EL (cell line): ENCODE measurements around the gene AK9.
"Not testable (repeated sequence)": the region's sequence is repeated elsewhere in the genome, so short reads cannot be mapped to it uniquely, and the experiment has no call there.

Source experiments
- DNase-seq: peaks from one replicate; pipeline ENCODE4 v3.0.0-alpha.2; 2016

The AK9 gene

DNA sequence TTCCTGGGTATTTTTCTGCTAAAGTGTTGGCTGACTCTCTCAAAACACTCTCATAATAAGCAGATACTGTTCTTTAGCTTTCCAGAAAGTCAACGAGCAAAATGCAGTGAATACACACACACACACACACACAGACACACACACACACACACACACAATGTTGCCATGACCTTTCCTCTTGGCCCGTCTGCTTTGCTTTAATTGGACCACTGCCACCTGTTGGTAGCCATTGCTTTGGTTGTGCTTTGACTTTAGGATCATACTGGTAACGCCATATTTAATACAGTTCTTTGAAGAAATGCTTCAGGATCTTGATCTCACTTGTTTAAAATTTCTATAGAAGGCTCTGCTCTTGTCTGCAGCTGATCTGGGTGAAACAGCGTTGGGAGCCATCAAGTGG lies 4.5 kb upstream of the AK9 start:
- DNase-seq: no peak

DNA sequence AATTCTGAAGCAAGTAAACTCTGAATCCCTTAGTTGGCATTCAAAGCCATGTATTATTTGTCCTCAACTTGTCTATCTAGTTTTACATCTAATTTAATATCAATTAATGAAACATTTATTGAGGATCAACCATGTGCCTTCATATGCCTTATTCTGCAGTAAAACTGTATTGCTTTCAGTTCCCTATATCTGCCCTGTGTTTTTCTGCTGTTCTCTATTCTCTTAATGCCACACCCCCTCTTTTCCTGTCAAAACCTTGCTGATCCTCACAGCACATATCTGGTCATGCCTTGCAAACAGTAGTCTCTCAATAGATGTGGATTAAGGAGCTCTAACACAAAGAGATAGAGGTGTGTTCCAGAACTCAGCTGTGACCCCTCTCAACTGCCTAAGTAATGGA lies 2.1 kb upstream of the AK9 start:
- DNase-seq: no peak

DNA sequence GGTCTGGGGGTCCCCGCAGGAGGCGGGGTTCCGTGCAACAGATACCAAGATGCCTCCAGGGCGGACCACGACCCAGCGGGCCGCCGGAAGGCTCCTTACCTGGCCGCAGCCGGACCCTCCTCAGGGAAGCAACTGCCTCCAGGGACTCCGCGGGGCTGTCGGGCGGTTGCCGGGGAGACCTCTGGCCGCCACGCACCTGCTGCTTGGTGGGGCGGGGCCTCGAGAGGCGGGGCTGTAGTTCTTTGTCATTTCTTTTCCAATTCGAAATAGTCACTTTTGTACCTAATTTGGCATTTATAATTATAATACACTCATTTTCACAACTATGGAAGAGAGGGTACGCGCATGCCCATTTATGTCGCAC lies 647 bp downstream of the AK9 start:
- peak; percentile 13 for DNase-seq

DNA sequence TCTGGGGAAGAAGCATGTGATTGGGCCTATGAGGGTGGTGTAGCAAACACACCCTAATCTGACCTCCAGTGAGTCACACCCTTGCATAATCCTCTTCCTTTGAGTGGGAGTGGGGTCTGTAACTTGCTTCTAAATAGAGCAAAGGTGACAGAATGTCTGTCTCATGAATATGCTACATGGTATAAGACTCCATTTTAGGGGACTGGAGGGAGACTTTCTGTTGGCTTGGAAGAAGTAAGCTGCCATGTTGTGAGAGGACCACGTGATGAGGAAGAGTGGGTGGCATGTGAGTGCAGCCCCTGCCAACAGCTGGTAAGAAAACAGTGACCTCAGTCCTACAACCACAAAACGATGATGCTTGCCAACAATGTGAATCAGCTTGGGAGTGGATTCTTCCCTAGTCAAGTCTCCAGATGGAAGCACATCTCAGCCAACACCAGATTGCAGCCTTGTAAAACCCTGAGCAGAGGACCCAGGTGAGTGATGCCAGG lies 3.7 kb downstream of the AK9 start:
- DNase-seq: peak; percentile 93

DNA sequence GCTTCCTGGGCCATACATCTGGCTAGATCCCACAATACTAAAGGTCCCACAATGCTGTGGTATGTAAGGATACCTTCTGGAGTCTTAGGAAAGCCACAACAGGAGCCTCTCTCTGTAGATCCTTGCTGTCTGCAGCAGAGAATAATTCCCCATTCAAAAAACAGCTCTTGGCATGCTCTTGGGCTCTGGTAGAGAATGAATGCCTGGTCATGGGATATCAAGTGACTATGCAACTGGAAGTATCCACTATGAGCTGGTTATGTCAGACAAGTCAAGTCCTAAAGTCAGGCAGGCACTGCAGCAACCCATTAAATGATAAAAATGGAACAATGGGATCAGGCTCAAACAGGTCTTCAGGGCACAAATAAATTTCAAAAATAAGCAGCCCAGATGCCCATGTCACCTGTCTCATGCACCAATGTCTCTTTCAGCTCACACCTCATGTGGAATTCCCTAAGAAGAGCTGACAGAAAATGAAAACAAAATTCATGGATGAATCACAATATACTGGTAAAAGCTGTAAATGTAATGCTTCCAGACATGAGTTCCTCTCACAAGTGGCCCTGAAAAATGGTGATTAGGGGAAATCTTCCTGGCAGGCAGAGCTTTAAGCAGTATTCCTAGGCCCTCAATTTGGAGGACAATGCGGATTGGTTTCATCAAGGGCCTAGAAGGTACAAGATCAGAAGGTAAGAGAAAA lies 4.3 kb downstream of the AK9 start:
- DNase-seq: no peak

- DNase-seq: not testable (repeated sequence)
These were observed 12.1 kb downstream of the AK9 start for GRCh38 chr6:109678661-109679505.

DNA sequence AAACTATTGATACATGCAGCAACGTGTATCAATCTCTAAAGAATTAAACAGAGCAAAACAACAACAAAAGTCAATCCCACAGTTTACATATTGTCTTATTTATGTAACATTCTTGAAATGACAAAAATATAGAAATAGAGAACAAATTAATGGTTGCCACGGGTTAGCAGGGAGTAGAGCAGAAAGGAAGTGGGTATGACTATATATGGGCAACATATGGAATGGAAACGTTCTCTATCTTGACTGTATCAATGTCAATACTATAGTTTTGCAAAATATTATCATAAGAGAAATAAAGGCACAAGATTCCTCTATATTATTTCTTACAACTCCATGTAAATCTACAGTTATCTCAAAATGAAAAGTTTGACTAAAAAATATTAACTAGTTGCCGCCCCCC lies 12.8 kb downstream of the AK9 start:
- no peak for DNase-seq

GRCh38 chr6:109676724-109677123 lies 14.3 kb downstream of the AK9 start:
- no peak for DNase-seq

DNA sequence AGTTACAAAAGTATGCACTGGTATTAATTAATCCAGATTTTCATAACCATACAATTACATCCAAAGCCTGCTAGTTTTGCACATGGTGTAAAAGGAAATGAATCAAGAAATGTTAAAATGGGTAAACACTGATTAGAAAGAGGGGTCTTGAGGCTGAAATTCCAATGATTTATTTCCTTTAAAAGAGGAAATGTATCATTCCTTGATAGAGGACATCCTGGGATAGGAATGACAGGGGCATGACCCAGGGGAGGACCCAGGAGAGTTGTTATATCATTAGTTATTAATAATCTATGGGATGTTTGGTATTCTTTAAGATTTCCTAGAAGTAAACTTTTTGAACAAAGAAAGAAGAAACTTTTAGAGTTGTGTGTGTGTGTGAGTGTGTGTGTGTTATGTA lies 18.2 kb downstream of the AK9 start:
- DNase-seq: no peak

DNA sequence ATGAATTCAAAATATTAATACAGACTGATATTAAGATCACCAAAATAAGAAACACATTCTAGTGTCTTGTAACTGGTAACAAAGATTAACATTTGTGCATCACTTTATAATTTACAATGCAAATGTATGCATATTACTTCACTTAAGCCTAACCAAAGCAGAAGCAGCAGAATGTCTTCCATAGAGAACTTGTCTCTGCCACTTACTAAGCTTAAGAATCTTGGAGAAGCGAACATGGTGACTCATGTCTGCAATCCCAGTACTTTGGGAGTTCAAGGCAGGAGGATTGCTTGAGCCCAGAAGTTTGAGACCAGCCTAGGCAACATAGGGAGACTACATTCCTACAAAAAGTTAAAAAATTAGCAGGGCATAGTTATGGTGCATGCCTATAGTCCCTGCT lies 18.8 kb downstream of the AK9 start:
- peak; percentile 60 for DNase-seq

GRCh38 chr6:109671733-109672132 lies 19.3 kb downstream of the AK9 start:
- peak; percentile 70 for DNase-seq

DNA sequence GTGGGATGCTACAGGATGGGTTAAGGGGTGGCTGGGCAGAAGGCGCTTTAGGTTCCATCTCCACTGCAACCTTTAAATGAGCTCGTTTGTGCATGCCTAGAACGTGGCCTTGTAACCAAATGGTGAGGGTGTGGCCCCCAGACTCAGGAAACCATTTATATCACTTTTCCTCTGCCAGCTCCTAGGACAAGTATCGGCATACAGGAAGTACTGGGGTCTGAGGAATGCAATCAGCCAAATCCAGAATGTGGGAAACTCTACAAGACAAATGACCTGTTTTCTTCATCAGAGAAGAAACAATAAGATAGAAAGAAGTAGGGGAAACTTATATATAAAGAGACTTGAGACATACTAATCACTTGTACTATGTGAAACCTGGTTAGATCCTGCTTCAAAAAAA lies 21.2 kb downstream of the AK9 start:
- DNase-seq: no peak

GRCh38 chr6:109662192-109662591 lies 28.8 kb downstream of the AK9 start:
- peak; percentile 65 for DNase-seq

- peak; percentile 25 for DNase-seq
These were observed 30.3 kb downstream of the AK9 start for GRCh38 chr6:109660526-109661320.

GRCh38 chr6:109655761-109656262 lies 35.2 kb downstream of the AK9 start:
- DNase-seq: no peak

DNA sequence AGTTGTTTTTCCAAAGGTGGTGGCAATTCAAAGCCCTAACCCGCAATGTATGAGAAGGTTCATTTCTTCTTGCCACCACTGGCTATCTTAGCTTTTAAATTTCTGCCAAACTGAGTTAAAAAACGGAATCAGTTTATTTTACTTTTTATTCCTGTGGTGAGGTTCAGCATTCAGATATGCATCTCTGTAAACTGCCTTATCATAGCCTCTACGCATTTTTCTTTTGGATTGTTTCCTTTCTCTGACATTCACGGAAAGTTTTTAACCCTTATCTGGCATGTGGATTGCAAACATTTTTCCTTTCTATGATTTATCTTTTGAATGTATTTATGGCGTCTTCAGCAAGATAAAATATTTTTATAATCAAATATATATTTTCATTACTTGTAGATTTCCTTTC lies 37.7 kb downstream of the AK9 start:
- no peak for DNase-seq

GRCh38 chr6:109644131-109644530 lies 46.9 kb downstream of the AK9 start:
- DNase-seq: no peak

- no peak for DNase-seq
These were observed 58.6 kb downstream of the AK9 start for GRCh38 chr6:109632405-109632804.

DNA sequence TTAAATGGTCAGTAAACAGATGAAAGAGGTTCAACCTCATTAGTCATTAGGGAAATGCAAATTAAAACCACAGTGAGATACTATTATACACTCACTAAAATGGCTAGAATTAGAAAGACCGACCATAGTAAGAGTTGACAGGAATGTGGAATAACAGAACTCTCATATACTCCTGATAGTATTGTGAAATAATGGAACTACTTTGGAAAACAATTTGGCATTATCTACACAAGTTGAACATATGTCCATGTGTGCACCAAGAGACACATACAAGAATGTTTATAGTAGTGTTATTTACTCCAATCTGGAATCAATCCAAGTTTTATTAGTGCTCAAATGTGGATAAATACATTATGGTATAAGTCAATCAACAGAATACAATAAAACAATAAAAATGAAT lies 59.6 kb downstream of the AK9 start:
- no peak for DNase-seq

- DNase-seq: no peak
These were observed 62.6 kb downstream of the AK9 start for GRCh38 chr6:109628158-109629000.

- DNase-seq: no peak
These were observed 64.7 kb downstream of the AK9 start for GRCh38 chr6:109626311-109626710.

- DNase-seq: no peak
These were observed 65.8 kb downstream of the AK9 start for GRCh38 chr6:109625199-109625598.
